ENCODE results near the gene ARHGEF11. TPM values are rescaled to one million over a fixed set of nuclear protein-coding genes. Genes with fewer than 3 reads are reported as not detected.

Gene ARHGEF11
- total RNA-seq, 1 experiment from 2014 or later: 25.3 TPM

- BruUV-seq (replicated peaks): no TSS peak
- H3K27me3 ChIP-seq (replicated peaks; ENCODE audit: insufficient read depth, low read depth, low read length, poor library complexity): no peaks in the 10 kb centered on the region
- no peaks in the 10 kb centered on the region for H3K36me3 ChIP-seq (ENCODE audit: insufficient read depth, low read length, poor library complexity, severe bottlenecking)
- TF ChIP-seq CTCF (conservative IDR thresholded peaks at IDR 0.05; ENCODE audit: low read depth, low read length) (no peak), EZH2 (IDR thresholded peaks at IDR 0.05; ENCODE audit: borderline replicate concordance, low read depth, low read length, poor library complexity, severe bottlenecking) (no peak)
- H3K9me3 ChIP-seq (ENCODE audit: low read depth, low read length, poor library complexity, severe bottlenecking): no peaks in the 10 kb centered on the region
- DNase-seq (ENCODE audit: low spot score): no peak
- POLR2A ChIA-PET (ENCODE audit: low non-redundant PET): no interaction called here
- H3K4me3 ChIP-seq (ENCODE audit: low read depth, low read length, poor library complexity, severe bottlenecking): no peak overlapping the region
- CTCF ChIA-PET: interaction anchor here (1.2 kb wide), 1 partner anchor 14 kb away, joined by 4 read pairs; no protein-coding TSS in a partner anchor
- no peaks in the 10 kb centered on the region for H3K4me1 ChIP-seq (ENCODE audit: insufficient read depth, low read length, poor library complexity, severe bottlenecking)
- no peak overlapping the region for H3K27ac ChIP-seq (ENCODE audit: low read depth, low read length, poor library complexity, severe bottlenecking)
- intact Hi-C loops (cut with micrococcal nuclease; ENCODE audit: unreplicated experiment): loop anchor here (5.0 kb wide), 1 partner anchor 163 kb away; no protein-coding TSS in a partner anchor
These were observed 135.9 kb downstream of the ARHGEF11 start for GRCh38 chr1:156909671-156910070.

- no peak overlapping the region for H3K4me3 ChIP-seq (ENCODE audit: low read depth, low read length, poor library complexity, severe bottlenecking)
- no peaks in the 10 kb centered on the region for H3K36me3 ChIP-seq (ENCODE audit: insufficient read depth, low read length, poor library complexity, severe bottlenecking)
- intact Hi-C loops (cut with micrococcal nuclease; ENCODE audit: unreplicated experiment): no loop called here
- POLR2A ChIA-PET (ENCODE audit: low non-redundant PET): no interaction called here
- no peaks in the 10 kb centered on the region for H3K9me3 ChIP-seq (ENCODE audit: low read depth, low read length, poor library complexity, severe bottlenecking)
- H3K27me3 ChIP-seq (replicated peaks; ENCODE audit: insufficient read depth, low read depth, low read length, poor library complexity): no peaks in the 10 kb centered on the region
- no peaks in the 10 kb centered on the region for H3K4me1 ChIP-seq (ENCODE audit: insufficient read depth, low read length, poor library complexity, severe bottlenecking)
- TF ChIP-seq CTCF (conservative IDR thresholded peaks at IDR 0.05; ENCODE audit: low read depth, low read length) (no peak), EZH2 (IDR thresholded peaks at IDR 0.05; ENCODE audit: borderline replicate concordance, low read depth, low read length, poor library complexity, severe bottlenecking) (no peak)
- no TSS peak for BruUV-seq (replicated peaks)
- CTCF ChIA-PET: no interaction called here
- DNase-seq (ENCODE audit: low spot score): no peak
- no peak overlapping the region for H3K27ac ChIP-seq (ENCODE audit: low read depth, low read length, poor library complexity, severe bottlenecking)
These were observed 136.6 kb downstream of the ARHGEF11 start for GRCh38 chr1:156908955-156909354.

- no peak overlapping the region for H3K27ac ChIP-seq (ENCODE audit: low read depth, low read length, poor library complexity, severe bottlenecking)
These were observed 137.0 kb downstream of the ARHGEF11 start for GRCh38 chr1:156908541-156908940.

More at GRCh38 chr1:156908541-156908940, 137.0 kb downstream of the ARHGEF11 start:
- POLR2A ChIA-PET (ENCODE audit: low non-redundant PET): no interaction called here
- DNase-seq (ENCODE audit: low spot score): no peak
- no peak for TF ChIP-seq CTCF (conservative IDR thresholded peaks at IDR 0.05; ENCODE audit: low read depth, low read length)
- no peak for TF ChIP-seq EZH2 (IDR thresholded peaks at IDR 0.05; ENCODE audit: borderline replicate concordance, low read depth, low read length, poor library complexity, severe bottlenecking)
- Histone ChIP-seq H3K9me3 (ENCODE audit: low read depth, low read length, poor library complexity, severe bottlenecking) (no peaks in the 10 kb centered on the region), H3K27me3 (replicated peaks; ENCODE audit: insufficient read depth, low read depth, low read length, poor library complexity) (no peaks in the 10 kb centered on the region), H3K4me3 (ENCODE audit: low read depth, low read length, poor library complexity, severe bottlenecking) (no peak overlapping the region), H3K36me3 (ENCODE audit: insufficient read depth, low read length, poor library complexity, severe bottlenecking) (no peaks in the 10 kb centered on the region), H3K4me1 (ENCODE audit: insufficient read depth, low read length, poor library complexity, severe bottlenecking) (no peaks in the 10 kb centered on the region)
- CTCF ChIA-PET: no interaction called here
- BruUV-seq (replicated peaks): no TSS peak
- intact Hi-C loops (cut with micrococcal nuclease; ENCODE audit: unreplicated experiment): no loop called here
